Left ventricle myocardium inferior (tissue), 1 donor: ENCODE results near the gene TMBIM4. TPM values are rescaled to one million over a fixed set of nuclear protein-coding genes. Genes with fewer than 3 reads are reported as not detected.

Experiments
- DNase-seq: peaks from one replicate; pipeline ENCODE4 v3.0.0-alpha.2; 2020
- H3K27ac ChIP-seq: fragments of 200-600 bp; replicated peaks from 2 replicates; pipeline ENCODE4 v1.8.0; 2021
- H3K27me3 ChIP-seq: fragments of 200-600 bp; 2 replicates; pipeline ENCODE4 v1.8.0; 2021; ENCODE audit warnings: low read depth
- H3K36me3 ChIP-seq: fragments of 200-600 bp; 2 replicates; pipeline ENCODE4 v1.8.0; 2021
- H3K4me1 ChIP-seq: fragments of 200-600 bp; 2 replicates; pipeline ENCODE4 v1.8.0; 2021
- H3K4me3 ChIP-seq: fragments of 200-600 bp; 2 replicates; pipeline ENCODE4 v1.8.0; 2021; ENCODE audit warnings: mild to moderate bottlenecking, moderate library complexity
- H3K9me3 ChIP-seq: fragments of 200-600 bp; replicated peaks from 2 replicates; pipeline ENCODE4 v1.8.0; 2021
- CTCF ChIP-seq: fragments of 200-600 bp; IDR thresholded peaks from 2 replicates; pipeline ENCODE4 v1.8.0; 2021; ENCODE audit warnings: antibody characterized with exemption, mild to moderate bottlenecking, borderline replicate concordance
- intact Hi-C: fragments of 100-400 bp; cut with micrococcal nuclease; formaldehyde crosslinking; loops from one replicate; pipeline ENCODE4 v1.11.0; 2022
- total RNA-seq: library from RNA; stranded (reverse); fragmentation: NEBNext Ultra II Directional; extraction: Animal tissue kit (Norgen Biotek cat#: 25700); gene quantifications from one replicate; pipeline ENCODE4 v1.2.1, GENCODE V29; 2021
- donor health status: DM: no; HTN: yes; CAD: no; lungs with severe emphysema.

TMBIM4 gene
- total RNA-seq, 1 donor from 2014 or later, result 74.5 TPM

GRCh38 chr12:66085998-66086397 lies 83.8 kb downstream of the TMBIM4 start:
- Histone ChIP-seq H3K36me3 (no peaks in the 10 kb centered on the region), H3K4me1 (no peaks in the 10 kb centered on the region), H3K27me3 (no peaks in the 10 kb centered on the region), H3K4me3 (no peak overlapping the region), H3K9me3 (peaks cover 19% of the 10 kb centered on the region), H3K27ac (no peak overlapping the region)
- no peak for TF ChIP-seq CTCF
- intact Hi-C loops, result no loop called here
- no peak for DNase-seq

Other genes starting within 250 kb of the TMBIM4 start
- gene LLPH, start 39.2 kb downstream of the TMBIM4 start, total RNA-seq, result 22.1 TPM
- 4.8 TPM for gene IRAK3, start 19.2 kb upstream of the TMBIM4 start, total RNA-seq
- 1.3 TPM for gene HELB, start 132.5 kb upstream of the TMBIM4 start, total RNA-seq